HPDE6-E6E7 (cell line): ENCODE data around the gene AP2B1.

Experiments used
- DNase-seq: peaks from one replicate; pipeline ENCODE4 v3.0.0; 2011; ENCODE audit warnings: missing footprints; ENCODE audit errors: extremely low spot score

Gene AP2B1

GRCh38 chr17:35769895-35770486, 182.9 kb downstream of the AP2B1 start:
- no peak for DNase-seq

GRCh38 chr17:35773129-35773528, 186.0 kb downstream of the AP2B1 start:
- DNase-seq: no peak

GRCh38 chr17:35773679-35774425, 186.7 kb downstream of the AP2B1 start:
- DNase-seq: no peak

- no peak for DNase-seq
These were observed 187.4 kb downstream of the AP2B1 start for GRCh38 chr17:35774499-35774898.

- no peak for DNase-seq
These were observed 187.9 kb downstream of the AP2B1 start for GRCh38 chr17:35775039-35775438.

- no peak for DNase-seq
These were observed 188.5 kb downstream of the AP2B1 start for GRCh38 chr17:35775583-35775982.
